GM06990 (cell line): Measurements from ENCODE around the gene XKR7.

ENCODE experiments used
- DNase-seq: peaks from one replicate; pipeline ENCODE4 v3.0.0-alpha.2; 2011; ENCODE audit not compliant: insufficient read length; ENCODE audit errors: extremely low read depth
- H3K27me3 ChIP-seq: replicated peaks from 2 replicates; pipeline ENCODE4 v1.6.0; 2011; ENCODE audit warnings: low read length; ENCODE audit not compliant: control insufficient read depth, insufficient read depth
- H3K36me3 ChIP-seq: 2 replicates; pipeline ENCODE4 v1.5.1; 2011; ENCODE audit warnings: low read length; ENCODE audit not compliant: control insufficient read depth, insufficient read depth
- H3K4me3 ChIP-seq: replicated peaks from 2 replicates; pipeline ENCODE4 v1.5.1; 2011; ENCODE audit warnings: low read depth, mild to moderate bottlenecking, control low read depth, low read length
- CTCF ChIP-seq: IDR thresholded peaks from 2 replicates; pipeline ENCODE4 v1.5.1; 2011; ENCODE audit warnings: low read length, control low read depth, mild to moderate bottlenecking, inconsistent platforms; ENCODE audit not compliant: insufficient read depth, poor library complexity, severe bottlenecking

The XKR7 gene

GRCh38 chr20:32004963-32005362 lies 37.0 kb downstream of the XKR7 start:
- TF ChIP-seq CTCF = no peak
- no peak for DNase-seq
- Histone ChIP-seq H3K4me3 (no peak overlapping the region), H3K36me3 (no peaks in the 10 kb centered on the region), H3K27me3 (no peaks in the 10 kb centered on the region)

GRCh38 chr20:32006053-32006452 lies 38.1 kb downstream of the XKR7 start:
- DNase-seq = no peak
- no peak for TF ChIP-seq CTCF
- no peak overlapping the region for H3K4me3 ChIP-seq
- no peaks in the 10 kb centered on the region for H3K36me3 ChIP-seq
- no peaks in the 10 kb centered on the region for H3K27me3 ChIP-seq

- no peaks in the 10 kb centered on the region for H3K27me3 ChIP-seq
- H3K4me3 ChIP-seq = no peak overlapping the region
- no peaks in the 10 kb centered on the region for H3K36me3 ChIP-seq
- DNase-seq = no peak
- TF ChIP-seq CTCF = no peak
These were observed 39.2 kb downstream of the XKR7 start for GRCh38 chr20:32006841-32007786.

GRCh38 chr20:32007787-32008616 lies 40.1 kb downstream of the XKR7 start:
- no peak overlapping the region for H3K4me3 ChIP-seq
- TF ChIP-seq CTCF = no peak
- H3K36me3 ChIP-seq = no peaks in the 10 kb centered on the region
- H3K27me3 ChIP-seq = no peaks in the 10 kb centered on the region
- no peak for DNase-seq

- no peaks in the 10 kb centered on the region for H3K36me3 ChIP-seq
- no peak for DNase-seq
- H3K4me3 ChIP-seq = no peak overlapping the region
- no peak for TF ChIP-seq CTCF
- no peaks in the 10 kb centered on the region for H3K27me3 ChIP-seq
These were observed 41.6 kb downstream of the XKR7 start for GRCh38 chr20:32009564-32009963.
